Measurements from ENCODE around the gene LOC128125822.

LOC128125822 gene

DNA sequence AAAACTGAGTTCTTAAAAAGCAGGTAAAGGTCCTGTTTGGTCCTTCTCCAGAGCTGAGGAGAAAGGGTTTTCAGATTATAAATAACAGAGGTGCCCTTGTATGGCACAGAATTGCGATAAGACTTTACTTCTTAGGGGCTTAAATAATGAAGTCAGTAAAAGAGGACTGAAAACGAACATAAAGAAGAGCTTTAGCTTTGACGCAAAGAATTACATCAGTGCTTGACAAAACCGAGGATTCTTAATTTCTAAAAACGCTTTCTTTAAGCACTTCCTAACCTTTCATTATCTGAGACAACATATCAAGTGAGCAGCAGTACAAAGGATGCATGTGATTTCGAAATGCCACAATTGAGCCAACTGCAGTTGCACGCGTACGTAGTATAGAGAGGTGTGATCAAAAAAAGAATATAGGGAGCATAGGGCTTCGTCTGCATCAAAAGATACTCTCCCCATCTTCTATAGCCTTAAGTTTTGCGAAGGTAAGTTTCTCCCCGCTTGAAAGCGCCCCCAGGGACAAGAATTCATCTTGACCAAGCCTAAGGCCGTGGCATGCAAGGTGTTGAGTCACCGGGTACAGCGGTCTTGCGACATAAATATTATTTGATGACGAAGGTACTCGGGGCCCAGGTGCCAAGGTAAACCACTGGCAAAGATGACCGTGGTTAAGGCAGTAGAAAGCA lies 778 bp upstream of the LOC128125822 start:
- Histone ChIP-seq H3K9me3 (no peaks in the 10 kb centered on the region), H3K4me3 (peak overlapping the region; percentile 92 to 96 (median 95)), H3K27ac (peak overlapping the region; percentile 100), H3K27me3 (no peaks in the 10 kb centered on the region), H3K4me1 (no peaks in the 10 kb centered on the region), H3K36me3 (no peaks in the 10 kb centered on the region)
- intact Hi-C loops (cut with DNase I; ENCODE audit: low total_unique reads) = no loop called here
- peak; percentile 76 to 92 for DNase-seq (ENCODE audit: low spot score in 2 of 2)
- peak in 2 of 3 donors; percentile 63 to 77 for TF ChIP-seq POLR2AphosphoS5 (IDR thresholded peaks at IDR 0.05)
- TF ChIP-seq, protein P1, sequence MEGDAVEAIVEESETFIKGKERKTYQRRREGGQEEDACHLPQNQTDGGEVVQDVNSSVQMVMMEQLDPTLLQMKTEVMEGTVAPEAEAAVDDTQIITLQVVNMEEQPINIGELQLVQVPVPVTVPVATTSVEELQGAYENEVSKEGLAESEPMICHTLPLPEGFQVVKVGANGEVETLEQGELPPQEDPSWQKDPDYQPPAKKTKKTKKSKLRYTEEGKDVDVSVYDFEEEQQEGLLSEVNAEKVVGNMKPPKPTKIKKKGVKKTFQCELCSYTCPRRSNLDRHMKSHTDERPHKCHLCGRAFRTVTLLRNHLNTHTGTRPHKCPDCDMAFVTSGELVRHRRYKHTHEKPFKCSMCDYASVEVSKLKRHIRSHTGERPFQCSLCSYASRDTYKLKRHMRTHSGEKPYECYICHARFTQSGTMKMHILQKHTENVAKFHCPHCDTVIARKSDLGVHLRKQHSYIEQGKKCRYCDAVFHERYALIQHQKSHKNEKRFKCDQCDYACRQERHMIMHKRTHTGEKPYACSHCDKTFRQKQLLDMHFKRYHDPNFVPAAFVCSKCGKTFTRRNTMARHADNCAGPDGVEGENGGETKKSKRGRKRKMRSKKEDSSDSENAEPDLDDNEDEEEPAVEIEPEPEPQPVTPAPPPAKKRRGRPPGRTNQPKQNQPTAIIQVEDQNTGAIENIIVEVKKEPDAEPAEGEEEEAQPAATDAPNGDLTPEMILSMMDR (IDR thresholded peaks at IDR 0.05) = no peak

DNA sequence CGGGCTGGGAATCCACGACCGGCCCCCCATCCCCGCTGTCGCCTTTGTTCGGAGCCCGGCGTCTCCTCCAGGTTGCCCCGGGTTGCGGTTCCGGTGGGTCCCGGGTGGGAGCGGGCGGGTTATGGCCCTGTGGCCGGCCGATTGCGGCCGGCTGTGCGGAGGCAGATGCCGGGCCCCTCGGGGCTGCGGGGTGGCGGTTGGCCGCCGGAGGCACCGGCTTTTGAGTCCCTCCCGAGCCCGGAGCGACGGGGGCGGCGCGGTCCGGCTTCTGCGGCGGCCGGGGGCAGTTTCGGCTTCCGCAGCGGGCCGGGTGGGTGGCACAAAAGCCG lies 431 bp downstream of the LOC128125822 start:
- intact Hi-C loops (cut with DNase I; ENCODE audit: low total_unique reads) = no loop called here
- peak in 1 of 2 donors; percentile 26 for DNase-seq (ENCODE audit: low spot score in 2 of 2)
- Histone ChIP-seq H3K4me1 (no peaks in the 10 kb centered on the region), H3K27me3 (no peaks in the 10 kb centered on the region), H3K27ac (peak overlapping the region; percentile 100), H3K9me3 (no peaks in the 10 kb centered on the region), H3K4me3 (peak overlapping the region; percentile 92 to 96 (median 95)), H3K36me3 (no peaks in the 10 kb centered on the region)
- TF ChIP-seq POLR2A (IDR thresholded peaks at IDR 0.05) = no peak
- no peak for TF ChIP-seq POLR2AphosphoS5 (IDR thresholded peaks at IDR 0.05)
- TF ChIP-seq, protein P1 (IDR thresholded peaks at IDR 0.05) = no peak

DNA sequence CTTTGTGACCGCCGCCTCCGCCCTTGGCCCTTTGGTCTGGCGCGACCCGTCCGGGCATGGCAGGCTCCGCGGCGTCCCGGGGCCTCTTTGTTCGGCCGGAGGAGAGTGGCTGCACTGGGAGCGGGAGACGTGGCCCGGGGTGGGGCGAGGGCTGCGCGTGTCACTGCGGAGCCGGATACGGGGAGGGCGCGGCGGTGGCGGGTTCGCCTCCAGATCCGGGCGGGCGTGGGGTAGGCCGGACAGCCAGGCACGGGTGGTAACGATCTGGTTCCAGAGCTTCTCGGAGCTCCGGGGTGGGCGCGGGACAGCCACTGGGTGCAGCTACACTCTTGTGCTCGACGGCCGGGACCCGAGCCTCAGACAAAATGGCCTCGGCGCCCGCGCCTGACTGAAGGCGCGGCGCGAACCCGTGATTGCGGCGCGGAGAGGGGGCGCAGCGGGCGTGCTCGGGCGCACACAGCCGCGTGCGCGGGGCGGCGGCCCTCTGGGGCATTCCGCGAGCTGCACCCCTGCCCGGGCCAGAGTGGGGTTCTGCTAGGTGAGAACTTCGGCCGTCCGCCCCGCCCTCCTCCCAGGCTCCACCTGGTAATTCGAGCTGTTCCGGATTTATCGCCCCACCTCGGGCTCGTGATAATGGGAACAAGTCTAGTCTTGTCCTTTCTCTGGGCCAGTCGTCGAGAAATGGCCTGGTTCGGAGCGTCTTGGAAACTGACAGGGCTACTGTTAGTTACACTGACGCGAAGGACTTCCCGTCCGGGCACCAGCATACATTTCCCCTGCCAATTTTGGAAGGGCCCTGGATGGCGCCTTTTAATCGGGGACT lies 1.0 kb downstream of the LOC128125822 start:
- DNase-seq (ENCODE audit: low spot score in 2 of 2) = peak; percentile 88 to 95
- intact Hi-C loops (cut with DNase I; ENCODE audit: low total_unique reads) = no loop called here
- peak overlapping the region; percentile 100 for H3K27ac ChIP-seq
- H3K9me3 ChIP-seq = no peaks in the 10 kb centered on the region
- no peaks in the 10 kb centered on the region for H3K36me3 ChIP-seq
- TF ChIP-seq POLR2AphosphoS5 (IDR thresholded peaks at IDR 0.05) (peak; percentile 27 to 90 (median 46)), POLR2A (IDR thresholded peaks at IDR 0.05) (peak; percentile 69)
- TF ChIP-seq, protein P1 (IDR thresholded peaks at IDR 0.05) = no peak
- no peaks in the 10 kb centered on the region for H3K27me3 ChIP-seq
- H3K4me1 ChIP-seq = no peaks in the 10 kb centered on the region
- peak overlapping the region; percentile 92 to 96 (median 95) for H3K4me3 ChIP-seq

DNA sequence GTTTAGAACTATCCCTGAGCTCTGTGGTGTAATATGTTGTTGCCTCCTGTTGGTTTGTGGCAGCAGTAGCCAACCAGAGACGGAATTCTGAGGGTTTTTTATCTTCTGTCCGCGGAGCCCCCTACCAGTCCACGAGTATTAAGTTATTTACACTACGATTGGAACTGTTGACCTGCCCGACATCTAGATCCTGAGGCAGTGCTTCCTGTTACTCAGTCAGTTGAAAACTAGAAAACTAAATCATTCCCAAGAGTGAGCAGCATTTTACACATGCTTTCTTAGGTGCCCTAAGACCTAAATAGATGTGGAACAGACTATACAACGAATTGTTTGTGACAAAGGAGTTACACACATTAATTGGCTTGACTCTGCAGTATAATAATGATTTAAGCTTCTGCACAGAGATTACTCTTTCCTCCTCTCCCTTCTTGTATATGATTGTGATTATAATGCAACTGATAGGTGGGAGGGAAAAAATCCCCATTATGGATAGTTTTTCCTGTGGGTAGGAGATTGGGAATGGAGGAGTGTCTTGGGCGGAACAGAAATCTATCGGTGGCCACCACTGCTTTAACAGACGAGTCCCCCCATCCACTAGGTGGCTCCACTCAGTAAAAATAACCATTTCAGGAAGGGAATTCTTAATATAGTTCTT lies 1.7 kb downstream of the LOC128125822 start:
- Histone ChIP-seq H3K4me3 (peak overlapping the region; percentile 92 to 96 (median 95)), H3K27ac (peak overlapping the region; percentile 100), H3K4me1 (no peaks in the 10 kb centered on the region), H3K36me3 (peaks cover 6% of the 10 kb centered on the region), H3K27me3 (no peaks in the 10 kb centered on the region), H3K9me3 (no peaks in the 10 kb centered on the region)
- no peak for TF ChIP-seq POLR2AphosphoS5 (IDR thresholded peaks at IDR 0.05)
- TF ChIP-seq, protein P1 (IDR thresholded peaks at IDR 0.05) = peak in 2 of 3 donors; percentile 18 to 30
- intact Hi-C loops (cut with DNase I; ENCODE audit: low total_unique reads) = no loop called here
- no peak for DNase-seq (ENCODE audit: low spot score in 2 of 2)

DNA sequence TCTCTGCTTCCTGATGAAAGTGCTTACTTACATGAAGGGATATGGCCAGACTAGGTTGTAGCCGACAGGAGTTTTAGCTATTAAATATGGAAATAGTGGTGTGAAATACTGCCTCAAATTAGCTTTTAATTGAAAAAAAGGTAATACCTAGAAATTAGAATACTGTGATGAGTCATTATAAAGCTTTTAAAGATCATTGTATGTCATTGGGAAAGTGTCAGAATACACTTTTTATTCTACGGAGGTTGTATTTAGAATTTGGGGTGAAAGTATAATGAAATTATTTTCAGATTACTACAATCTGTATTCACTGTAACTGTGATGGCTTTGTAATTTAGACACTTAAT lies 2.2 kb downstream of the LOC128125822 start:
- TF ChIP-seq POLR2AphosphoS5 (IDR thresholded peaks at IDR 0.05) = no peak
- TF ChIP-seq, protein P1 (IDR thresholded peaks at IDR 0.05) = no peak
- TF ChIP-seq POLR2A (IDR thresholded peaks at IDR 0.05) = no peak
- intact Hi-C loops (cut with DNase I; ENCODE audit: low total_unique reads) = no loop called here
- peaks cover 6% of the 10 kb centered on the region for H3K36me3 ChIP-seq
- H3K27me3 ChIP-seq = no peaks in the 10 kb centered on the region
- no peaks in the 10 kb centered on the region for H3K9me3 ChIP-seq
- H3K4me1 ChIP-seq = no peaks in the 10 kb centered on the region
- no peak for DNase-seq (ENCODE audit: low spot score in 2 of 2)
- H3K4me3 ChIP-seq = peak overlapping the region in 2 of 3 donors; percentile 92 to 95
- H3K27ac ChIP-seq = peak overlapping the region; percentile 100
